CD4-positive, alpha-beta memory T cell (primary cell): Measurements from ENCODE around the gene GID4. TPM values are rescaled to one million over a fixed set of nuclear protein-coding genes. Genes with fewer than 3 reads are reported as not detected.
A peak's percentile ranks its signal among the peaks of the same experiment; 100 is the strongest.

Source experiments
- CTCF ChIA-PET: fragments of 350-600 bp; sonication (Branson Sonifier 250); formaldehyde crosslinking; loops from one replicate; lab custom pipeline; 2021; ENCODE audit warnings: inconsistent platforms; ENCODE audit not compliant: partially characterized antibody; lab: Charles Lee
- POLR2A ChIA-PET: fragments of 350-600 bp; sonication (Branson Sonifier 250); formaldehyde crosslinking; loops from one replicate; lab custom pipeline; 2021; ENCODE audit not compliant: partially characterized antibody; lab: Charles Lee
- DNase-seq, 5 donors: peaks; one replicate each; pipeline versions ENCODE4 v3.0.0 to v3.0.0-alpha.2; 2020 to 2022; ENCODE audit warnings: mixed read lengths in 1 of 5
- H3K27ac ChIP-seq: one replicate; pipeline ENCODE4 v1.7.0; 2013; ENCODE audit warnings: low read depth, low read length
- H3K27me3 ChIP-seq: 2 replicates; pipeline ENCODE4 v1.7.0; 2013; ENCODE audit warnings: mild to moderate bottlenecking, low read length, moderate library complexity; ENCODE audit not compliant: insufficient read depth
- H3K36me3 ChIP-seq: 2 replicates; pipeline ENCODE4 v1.7.0; 2013; ENCODE audit warnings: mild to moderate bottlenecking, low read length, moderate library complexity; ENCODE audit not compliant: insufficient read depth
- H3K4me1 ChIP-seq: 2 replicates; pipeline ENCODE4 v1.7.0; 2013; ENCODE audit warnings: mild to moderate bottlenecking, low read length, moderate library complexity; ENCODE audit not compliant: insufficient read depth
- H3K4me3 ChIP-seq, 2 donors: one replicate each; pipeline ENCODE4 v1.7.0; 2013; ENCODE audit warnings: low read length in 2 of 2, mild to moderate bottlenecking in 1 of 2
- H3K9me3 ChIP-seq, 2 donors: one replicate each; pipeline ENCODE4 v1.7.0; 2013; ENCODE audit warnings: low read length in 2 of 2, control low read depth in 1 of 2; ENCODE audit not compliant: control insufficient read depth in 1 of 2
- H3K27ac Mint-ChIP-seq, 7 donors: one replicate each; pipeline ENCODE4 v1.8.0; 2020 to 2021; ENCODE audit warnings: mixed read lengths in 7 of 7, mild to moderate bottlenecking in 6 of 7, inconsistent platforms in 3 of 7, moderate library complexity in 3 of 7
- H3K27me3 Mint-ChIP-seq, 2 donors: one replicate each; pipeline ENCODE4 v1.8.0; 2020 to 2021; ENCODE audit warnings: mixed read lengths in 2 of 2
- H3K36me3 Mint-ChIP-seq, 2 donors: one replicate each; pipeline ENCODE4 v1.8.0; 2020 to 2021; ENCODE audit warnings: mixed read lengths in 2 of 2, inconsistent platforms in 1 of 2, mild to moderate bottlenecking in 1 of 2
- H3K4me1 Mint-ChIP-seq, 4 donors: one replicate each; pipeline ENCODE4 v1.8.0; 2020 to 2021; ENCODE audit warnings: mixed read lengths in 4 of 4, mild to moderate bottlenecking in 1 of 4
- H3K4me3 Mint-ChIP-seq, 8 donors: one replicate each; pipeline ENCODE4 v1.8.0; 2020 to 2021; ENCODE audit warnings: mixed read lengths in 8 of 8, mild to moderate bottlenecking in 7 of 8, moderate library complexity in 6 of 8, inconsistent platforms in 3 of 8
- H3K9me3 Mint-ChIP-seq, 8 donors: one replicate each; pipeline ENCODE4 v1.8.0; 2020 to 2021; ENCODE audit warnings: mixed read lengths in 8 of 8, mild to moderate bottlenecking in 5 of 8, inconsistent platforms in 3 of 8, moderate library complexity in 1 of 8
- intact Hi-C: fragments of 100-400 bp; cut with micrococcal nuclease; formaldehyde crosslinking; loops from one replicate; pipeline ENCODE4 v1.15.1; 2023
- polyA plus RNA-seq, 2 donors: library from polyadenylated mRNA; unstranded; fragments of 300-500 nt; fragmentation: Illumina TruSeq; gene quantifications; one replicate each; pipeline ENCODE4 v1.2.3, GENCODE V29; 2021
- total RNA-seq, 2 experiments: library from RNA; stranded (reverse); gene quantifications; one replicate each; pipeline ENCODE4 v1.2.3, GENCODE V29; 2021

GID4 gene
- total and polyA plus RNA-seq, 4 experiments from 2014 or later: 6.5 to 13.1 (median 9.8) TPM

GRCh38 chr17:18079543-18079942 lies 40.3 kb downstream of the GID4 start:
- no peak overlapping the region for H3K27ac Mint-ChIP-seq
- H3K27me3 Mint-ChIP-seq: peaks cover 14 to 16% of the 10 kb centered on the region in 2 donors
- POLR2A ChIA-PET: no interaction called here
- CTCF ChIA-PET: no interaction called here
- H3K4me1 Mint-ChIP-seq: no peaks in the 10 kb centered on the region
- intact Hi-C loops: no loop called here
- no peak overlapping the region for H3K4me3 Mint-ChIP-seq
- Histone ChIP-seq H3K27ac (no peak overlapping the region), H3K4me3 (no peak overlapping the region), H3K36me3 (no peaks in the 10 kb centered on the region), H3K4me1 (no peaks in the 10 kb centered on the region), H3K27me3 (no peaks in the 10 kb centered on the region), H3K9me3 (no peaks in the 10 kb centered on the region)
- no peak for DNase-seq
- no peaks in the 10 kb centered on the region for H3K36me3 Mint-ChIP-seq
- H3K9me3 Mint-ChIP-seq: no peaks in the 10 kb centered on the region

GRCh38 chr17:18084256-18084655 lies 45.0 kb downstream of the GID4 start:
- Histone ChIP-seq H3K9me3 (no peaks in the 10 kb centered on the region), H3K27me3 (no peaks in the 10 kb centered on the region), H3K36me3 (no peaks in the 10 kb centered on the region), H3K27ac (no peak overlapping the region), H3K4me1 (peaks cover 18% of the 10 kb centered on the region), H3K4me3 (no peak overlapping the region)
- H3K9me3 Mint-ChIP-seq: no peaks in the 10 kb centered on the region
- H3K27me3 Mint-ChIP-seq: peaks cover 6 to 9% of the 10 kb centered on the region in 2 donors
- POLR2A ChIA-PET: no interaction called here
- no peak for DNase-seq
- H3K36me3 Mint-ChIP-seq: peaks cover 0 to 8% of the 10 kb centered on the region in 2 donors
- no peak overlapping the region for H3K4me3 Mint-ChIP-seq
- H3K27ac Mint-ChIP-seq: no peak overlapping the region
- intact Hi-C loops: no loop called here
- H3K4me1 Mint-ChIP-seq: peaks cover 14 to 25% (median 18%) of the 10 kb centered on the region in 4 donors
- CTCF ChIA-PET: no interaction called here

GRCh38 chr17:18087610-18088491 lies 48.6 kb downstream of the GID4 start, which contains the start of gene DRG2:
DRG2 (plus strand) TSS chr17:18087948; CDS start chr17:18088024, 76 bp downstream.
- ChIA-PET POLR2A (interaction anchor here (0.8 to 1.1 kb wide), 3 partner anchors 94 to 116 kb away, joined by 3 to 4 read pairs (median 3); partner anchors contain the start of genes DRC3 and TOM1L2), CTCF (no interaction called here)

GRCh38 chr17:18089613-18090012 lies 50.4 kb downstream of the GID4 start:
- peaks cover 0 to 3% (median 0%) of the 10 kb centered on the region in 8 donors for H3K9me3 Mint-ChIP-seq
- peaks cover 23% of the 10 kb centered on the region for H3K4me1 ChIP-seq
- H3K36me3 ChIP-seq: peaks cover 9% of the 10 kb centered on the region
- no peaks in the 10 kb centered on the region for H3K27me3 Mint-ChIP-seq
- peaks cover 10 to 40% of the 10 kb centered on the region in 2 donors for H3K36me3 Mint-ChIP-seq
- H3K4me3 Mint-ChIP-seq: peak overlapping the region; percentile 48 to 100 (median 98)
- ChIA-PET CTCF (no interaction called here), POLR2A (no interaction called here)
- H3K4me1 Mint-ChIP-seq: peaks cover 25 to 43% (median 28%) of the 10 kb centered on the region in 4 donors
- DNase-seq: no peak
- H3K9me3 ChIP-seq: no peaks in the 10 kb centered on the region
- no peaks in the 10 kb centered on the region for H3K27me3 ChIP-seq
- intact Hi-C loops: no loop called here
- H3K27ac Mint-ChIP-seq: peak overlapping the region in 6 of 7 donors; percentile 62 to 99 (median 80)
- no peak overlapping the region for H3K27ac ChIP-seq
- no peak overlapping the region for H3K4me3 ChIP-seq

More at GRCh38 chr17:18087610-18088491, 48.6 kb downstream of the GID4 start, which contains the start of gene DRG2:
- peaks cover 0 to 28% of the 10 kb centered on the region in 2 donors for H3K36me3 Mint-ChIP-seq
- Histone ChIP-seq H3K36me3 (no peaks in the 10 kb centered on the region), H3K9me3 (no peaks in the 10 kb centered on the region), H3K27me3 (no peaks in the 10 kb centered on the region), H3K27ac (peak within 1 kb of the TSS; percentile 87), H3K4me1 (peaks cover 23% of the 10 kb centered on the region), H3K4me3 (peak within 1 kb of the TSS; percentile 71 to 99)
- H3K9me3 Mint-ChIP-seq: peaks cover 0 to 3% (median 0%) of the 10 kb centered on the region in 8 donors
- intact Hi-C loops: loop anchor here (1.0 to 2.0 kb wide), 4 partner anchors 49 to 265 kb away; partner anchors contain the start of genes ALKBH5, ATPAF2, DRC3 and GID4
- H3K27me3 Mint-ChIP-seq: no peaks in the 10 kb centered on the region
- H3K4me1 Mint-ChIP-seq: peaks cover 20 to 43% (median 25%) of the 10 kb centered on the region in 4 donors
- H3K4me3 Mint-ChIP-seq: peak within 1 kb of the TSS; percentile 98 to 100 (median 99)
- DNase-seq: peak; percentile 84 to 90 (median 86)
- H3K27ac Mint-ChIP-seq: peak within 1 kb of the TSS; percentile 98 to 99 (median 98)

GRCh38 chr17:18093616-18094408 lies 54.6 kb downstream of the GID4 start:
- Mint-ChIP-seq H3K9me3 (peaks cover 0 to 3% (median 0%) of the 10 kb centered on the region in 8 donors), H3K27ac (peak overlapping the region in 2 of 7 donors; percentile 18 to 32), H3K36me3 (peaks cover 24 to 59% of the 10 kb centered on the region in 2 donors), H3K4me1 (peaks cover 16 to 30% (median 19%) of the 10 kb centered on the region in 4 donors), H3K27me3 (no peaks in the 10 kb centered on the region), H3K4me3 (no peak overlapping the region)
- intact Hi-C loops: no loop called here
- Histone ChIP-seq H3K4me3 (no peak overlapping the region), H3K27ac (no peak overlapping the region), H3K36me3 (peaks cover 44% of the 10 kb centered on the region), H3K9me3 (no peaks in the 10 kb centered on the region), H3K4me1 (peaks cover 10% of the 10 kb centered on the region), H3K27me3 (no peaks in the 10 kb centered on the region)
- peak in 1 of 5 donors; percentile 14 for DNase-seq
- ChIA-PET POLR2A (no interaction called here), CTCF (no interaction called here)

GRCh38 chr17:18094409-18094807 lies 55.2 kb downstream of the GID4 start:
- H3K9me3 Mint-ChIP-seq: peaks cover 0 to 3% (median 0%) of the 10 kb centered on the region in 8 donors
- Histone ChIP-seq H3K4me1 (peaks cover 4% of the 10 kb centered on the region), H3K9me3 (no peaks in the 10 kb centered on the region), H3K36me3 (peaks cover 50% of the 10 kb centered on the region), H3K27me3 (no peaks in the 10 kb centered on the region), H3K4me3 (no peak overlapping the region), H3K27ac (no peak overlapping the region)
- H3K4me1 Mint-ChIP-seq: peaks cover 12 to 24% (median 14%) of the 10 kb centered on the region in 4 donors
- H3K27ac Mint-ChIP-seq: peak overlapping the region in 2 of 7 donors; percentile 4 to 79
- H3K36me3 Mint-ChIP-seq: peaks cover 24 to 65% of the 10 kb centered on the region in 2 donors
- ChIA-PET POLR2A (no interaction called here), CTCF (no interaction called here)
- H3K4me3 Mint-ChIP-seq: no peak overlapping the region
- H3K27me3 Mint-ChIP-seq: no peaks in the 10 kb centered on the region
- no peak for DNase-seq
- intact Hi-C loops: no loop called here
